ENCODE data around the gene ACOX1.

Gene ACOX1

GRCh38 chr17:75978938-75979704, at the start of gene ACOX1, which contains the start of gene TEN1:
TSS of gene ACOX1 (minus strand) at chr17:75979166. CDS start at chr17:75979073, 93 bp downstream.
TSS of gene TEN1 (plus strand) at chr17:75979240. CDS start at chr17:75986193, 6,953 bp downstream.
- peak; percentile 91 to 94 for DNase-seq

- DNase-seq = no peak
Measured at GRCh38 chr17:76027159-76027839, 48.3 kb upstream of the ACOX1 start, which contains the start of gene EVPL. TSS of gene EVPL (minus strand) at chr17:76027306. CDS start at chr17:76027198, 108 bp downstream.

GRCh38 chr17:76026714-76027158, 47.8 kb upstream of the ACOX1 start:
- DNase-seq = no peak

- no peak for DNase-seq
Measured at GRCh38 chr17:76025294-76025693, 46.3 kb upstream of the ACOX1 start.

- DNase-seq = no peak
Measured at GRCh38 chr17:76024353-76024752, 45.4 kb upstream of the ACOX1 start.

- no peak for DNase-seq
Measured at GRCh38 chr17:76023900-76024237, 44.9 kb upstream of the ACOX1 start.

GRCh38 chr17:76022973-76023899, 44.3 kb upstream of the ACOX1 start:
- DNase-seq = no peak

GRCh38 chr17:76022285-76022684, 43.3 kb upstream of the ACOX1 start:
- no peak for DNase-seq

- no peak for DNase-seq
Measured at GRCh38 chr17:76019833-76020467, 41.0 kb upstream of the ACOX1 start.

- DNase-seq = no peak
Measured at GRCh38 chr17:76018801-76019200, 39.8 kb upstream of the ACOX1 start.

GRCh38 chr17:76018340-76018680, 39.3 kb upstream of the ACOX1 start:
- no peak for DNase-seq

GRCh38 chr17:76017481-76018339, 38.7 kb upstream of the ACOX1 start:
- DNase-seq = no peak

GRCh38 chr17:76014925-76015261, 35.9 kb upstream of the ACOX1 start:
- no peak for DNase-seq

GRCh38 chr17:76014100-76014924, 35.3 kb upstream of the ACOX1 start:
- DNase-seq = peak; percentile 69 to 70

GRCh38 chr17:76013377-76013932, 34.5 kb upstream of the ACOX1 start:
- no peak for DNase-seq

GRCh38 chr17:76011951-76012350, 33.0 kb upstream of the ACOX1 start:
- DNase-seq = no peak

- no peak for DNase-seq
Measured at GRCh38 chr17:76009969-76010661, 31.1 kb upstream of the ACOX1 start.

GRCh38 chr17:76009447-76009846, 30.5 kb upstream of the ACOX1 start:
- DNase-seq = no peak

- DNase-seq = no peak
Measured at GRCh38 chr17:76008630-76009425, 29.9 kb upstream of the ACOX1 start.

All from stimulated activated CD4-positive, alpha-beta T cell treated with anti-CD3 and anti-CD28 coated beads, Interleukin-4, amount 100 ng/mL, for 4 hours (primary cell).